PC-3 (cell line): ENCODE measurements around the gene PCDH10. TPM values are rescaled to one million over a fixed set of nuclear protein-coding genes. Genes with fewer than 3 reads are reported as not detected.

Source experiments
- ATAC-seq: fragments of 200-7000 bp; cut with Tn5 transposase; 2 replicates; pipeline ENCODE4 v1.9.1; 2020; ENCODE audit warnings: mild to moderate bottlenecking, moderate library complexity
- BruUV-seq: library from RNA; stranded (reverse); fragments of 400-500 nt; replicated peaks from 2 replicates; lab custom pipeline; 2021; lab: Mats Ljungman, UMichigan
- CTCF ChIA-PET: fragments of 300-600 bp; sonication (Branson Sonifier 250); formaldehyde crosslinking; loops from one replicate; lab custom pipeline; 2022; ENCODE audit warnings: antibody characterized with exemption; lab: Charles Lee
- POLR2A ChIA-PET: fragments of 300-600 bp; sonication (Branson Sonifier 250); formaldehyde crosslinking; loops from one replicate; lab custom pipeline; 2022; ENCODE audit warnings: antibody characterized with exemption; ENCODE audit not compliant: unreplicated experiment; lab: Charles Lee
- DNase-seq: peaks from one replicate; pipeline ENCODE4 v3.0.0-alpha.2; 2015
- H2AFZ ChIP-seq: fragments of 300-600 bp; sonication (generic); 2 replicates; pipeline ENCODE4 v1.6.0; 2016; ENCODE audit warnings: antibody characterized with exemption, low read length
- H3F3A ChIP-seq: fragments of 300-600 bp; sonication (generic); one replicate; pipeline ENCODE4 v1.6.0; 2017; ENCODE audit warnings: antibody characterized with exemption, low read length, control low read depth, mild to moderate bottlenecking; ENCODE audit not compliant: unreplicated experiment
- H3K27ac ChIP-seq: fragments of 300-600 bp; sonication (generic); 2 replicates; pipeline ENCODE4 v1.5.1; 2016; ENCODE audit warnings: mild to moderate bottlenecking, low read length
- H3K27me3 ChIP-seq: fragments of 300-600 bp; sonication (generic); 2 replicates; pipeline ENCODE4 v1.6.1; 2016; ENCODE audit warnings: low read length, mixed read lengths
- H3K36me3 ChIP-seq: fragments of 300-600 bp; sonication (generic); 2 replicates; pipeline ENCODE4 v1.6.1; 2016; ENCODE audit warnings: low read depth, mixed run types, low read length, mixed read lengths
- H3K4me1 ChIP-seq: fragments of 300-600 bp; sonication (generic); 2 replicates; pipeline ENCODE4 v1.5.1; 2016; ENCODE audit warnings: low read length; ENCODE audit not compliant: insufficient read depth
- H3K4me2 ChIP-seq: fragments of 300-600 bp; sonication (generic); 2 replicates; pipeline ENCODE4 v1.6.0; 2016; ENCODE audit warnings: low read length
- H3K4me3 ChIP-seq: fragments of 300-600 bp; sonication (generic); 2 replicates; pipeline ENCODE4 v1.5.1; 2016; ENCODE audit warnings: mild to moderate bottlenecking, low read length, mixed read lengths
- H3K79me2 ChIP-seq: fragments of 300-600 bp; sonication (generic); 2 replicates; pipeline ENCODE4 v1.6.1; 2017; ENCODE audit warnings: low read length, mixed read lengths
- H3K9ac ChIP-seq: fragments of 300-600 bp; sonication (generic); 2 replicates; pipeline ENCODE4 v1.6.0; 2016; ENCODE audit warnings: mild to moderate bottlenecking, low read length
- H3K9me2 ChIP-seq: fragments of 300-600 bp; sonication (generic); replicated peaks from 2 replicates; pipeline ENCODE4 v1.6.1; 2016; ENCODE audit warnings: mixed run types, low read length, mixed read lengths
- H3K9me3 ChIP-seq: fragments of 300-600 bp; sonication (generic); 2 replicates; pipeline ENCODE4 v1.6.1; 2016; ENCODE audit warnings: low read length, mixed read lengths
- H4K20me1 ChIP-seq: fragments of 300-600 bp; sonication (generic); 2 replicates; pipeline ENCODE4 v1.6.1; 2016; ENCODE audit warnings: low read length, mixed read lengths
- EZH2 ChIP-seq: fragments of 300-600 bp; sonication (generic); IDR thresholded peaks from one replicate; pipeline ENCODE4 v1.6.1; 2017; ENCODE audit warnings: antibody characterized with exemption, mild to moderate bottlenecking, low read length; ENCODE audit not compliant: unreplicated experiment
- EZH2phosphoT487 ChIP-seq: fragments of 300-600 bp; sonication (generic); IDR thresholded peaks from 2 replicates; pipeline ENCODE4 v1.6.1; 2018; ENCODE audit warnings: mild to moderate bottlenecking, antibody characterized with exemption, low read length, borderline replicate concordance
- intact Hi-C: fragments of 100-400 bp; cut with micrococcal nuclease; formaldehyde crosslinking; loops from 2 replicates; pipeline ENCODE4 v1.9.0; 2023
- total RNA-seq: library from RNA; depleted of rRNA; stranded (reverse); fragments of >200 nt; gene quantifications from 2 replicates; pipeline ENCODE4 v1.2.3, GENCODE V29; 2014
- TF ChIP-seq, protein P1 (sequence below): fragments of 300-600 bp; sonication (generic); conservative IDR thresholded peaks from 2 replicates; pipeline ENCODE4 v1.5.1; 2017; ENCODE audit warnings: antibody characterized with exemption, low read depth, mild to moderate bottlenecking, low read length

Gene PCDH10
- total RNA-seq, 1 experiment from 2014 or later, result 0.11 TPM

DNA sequence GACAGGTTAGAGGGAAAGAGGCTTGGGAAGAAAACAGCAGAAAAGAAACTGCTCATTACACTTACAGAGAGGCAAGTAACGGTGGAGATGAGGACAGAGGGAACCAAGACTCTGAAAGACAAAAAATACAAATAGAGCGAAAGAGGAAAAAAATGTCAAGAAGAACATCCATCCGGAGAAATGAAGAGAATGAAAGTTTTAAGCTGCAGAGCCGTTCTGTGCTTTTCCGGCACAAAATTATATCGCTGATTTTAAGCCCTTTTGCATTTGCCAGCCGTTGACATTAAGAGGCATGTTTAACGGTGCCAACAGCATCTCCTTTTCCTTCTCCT is 236 bp downstream of the PCDH10 start:
- TF ChIP-seq EZH2phosphoT487 (no peak), EZH2 (no peak)
- TF ChIP-seq, protein P1, sequence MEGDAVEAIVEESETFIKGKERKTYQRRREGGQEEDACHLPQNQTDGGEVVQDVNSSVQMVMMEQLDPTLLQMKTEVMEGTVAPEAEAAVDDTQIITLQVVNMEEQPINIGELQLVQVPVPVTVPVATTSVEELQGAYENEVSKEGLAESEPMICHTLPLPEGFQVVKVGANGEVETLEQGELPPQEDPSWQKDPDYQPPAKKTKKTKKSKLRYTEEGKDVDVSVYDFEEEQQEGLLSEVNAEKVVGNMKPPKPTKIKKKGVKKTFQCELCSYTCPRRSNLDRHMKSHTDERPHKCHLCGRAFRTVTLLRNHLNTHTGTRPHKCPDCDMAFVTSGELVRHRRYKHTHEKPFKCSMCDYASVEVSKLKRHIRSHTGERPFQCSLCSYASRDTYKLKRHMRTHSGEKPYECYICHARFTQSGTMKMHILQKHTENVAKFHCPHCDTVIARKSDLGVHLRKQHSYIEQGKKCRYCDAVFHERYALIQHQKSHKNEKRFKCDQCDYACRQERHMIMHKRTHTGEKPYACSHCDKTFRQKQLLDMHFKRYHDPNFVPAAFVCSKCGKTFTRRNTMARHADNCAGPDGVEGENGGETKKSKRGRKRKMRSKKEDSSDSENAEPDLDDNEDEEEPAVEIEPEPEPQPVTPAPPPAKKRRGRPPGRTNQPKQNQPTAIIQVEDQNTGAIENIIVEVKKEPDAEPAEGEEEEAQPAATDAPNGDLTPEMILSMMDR, result no peak
- Histone ChIP-seq H3K36me3 (no peaks in the 10 kb centered on the region), H3K9me2 (no peaks in the 10 kb centered on the region), H3K4me3 (peak overlapping the region; percentile 72), H4K20me1 (no peaks in the 10 kb centered on the region), H3K9me3 (no peaks in the 10 kb centered on the region), H2AFZ (peak overlapping the region; percentile 98), H3K79me2 (no peaks in the 10 kb centered on the region), H3K4me1 (no peaks in the 10 kb centered on the region), H3K27ac (no peak overlapping the region), H3K27me3 (no peaks in the 10 kb centered on the region), H3F3A (no peaks in the 10 kb centered on the region), H3K4me2 (peak overlapping the region; percentile 92), H3K9ac (no peak overlapping the region)
- intact Hi-C loops, result loop anchor here (5.0 to 10.0 kb wide), 4 partner anchors 165 to 1628 kb away; partner anchors contain the start of gene PABPC4L
- POLR2A ChIA-PET, result interaction anchor here (0.6 to 0.8 kb wide), 5 partner anchors 85 to 971 kb away, joined by 3 to 7 read pairs (median 4); no protein-coding TSS in a partner anchor
- ATAC-seq, result no peak
- no peak for DNase-seq
- TSS peak; percentile 66 for BruUV-seq
- CTCF ChIA-PET, result interaction anchor here (0.6 to 1.3 kb wide), 3 partner anchors 639 to 1508 kb away, joined by 3 to 12 read pairs (median 5); no protein-coding TSS in a partner anchor

- Histone ChIP-seq H3K4me3 (peak overlapping the region; percentile 72), H3K9me2 (no peaks in the 10 kb centered on the region), H3K4me2 (peak overlapping the region; percentile 92), H3K4me1 (no peaks in the 10 kb centered on the region), H4K20me1 (no peaks in the 10 kb centered on the region), H3K27me3 (no peaks in the 10 kb centered on the region), H3F3A (no peaks in the 10 kb centered on the region), H3K27ac (no peak overlapping the region), H3K9me3 (no peaks in the 10 kb centered on the region), H3K9ac (no peak overlapping the region), H3K36me3 (no peaks in the 10 kb centered on the region), H3K79me2 (no peaks in the 10 kb centered on the region), H2AFZ (peak overlapping the region; percentile 98; the same call in 1 of the 2 replicates)
- POLR2A ChIA-PET, result interaction anchor here (0.7 kb wide), 1 partner anchor 112 kb away, joined by 3 read pairs; no protein-coding TSS in a partner anchor
- CTCF ChIA-PET, result interaction anchor here (0.6 to 1.3 kb wide), 2 partner anchors 638 to 982 kb away, joined by 5 to 12 read pairs; no protein-coding TSS in a partner anchor
- DNase-seq (no peak), ATAC-seq (no peak)
- BruUV-seq, result no TSS peak
- TF ChIP-seq EZH2phosphoT487, result no peak
- no peak for TF ChIP-seq EZH2
- TF ChIP-seq, protein P1, result no peak
- intact Hi-C loops, result loop anchor here (5.0 to 10.0 kb wide), 5 partner anchors 165 to 1627 kb away; partner anchors contain the start of gene PABPC4L
These were observed 908 bp downstream of the PCDH10 start for GRCh38 chr4:133149932-133150471.
